Esophagus muscularis mucosa (tissue), 4 donors: ENCODE data around the gene CPB2. TPM values are rescaled to one million over a fixed set of nuclear protein-coding genes. Genes with fewer than 3 reads are reported as not detected.

ENCODE experiments used
- DNase-seq: peaks from one replicate; pipeline ENCODE4 v3.0.0-alpha.2; 2017; ENCODE audit errors: extremely low spot score
- H3K27ac ChIP-seq, 4 donors: fragments of 200-600 bp; sonication (generic); replicated peaks in 1 of 4; 1 replicate in 3 of 4; 2 replicates in 1 of 4; pipeline ENCODE4 v1.5.1; 2016 to 2019; ENCODE audit warnings: mild to moderate bottlenecking in 1 of 4
- H3K27me3 ChIP-seq, 4 donors: fragments of 200-600 bp; sonication (generic); one replicate each; pipeline versions ENCODE4 v1.5.1 to v1.6.0; 2016 to 2019
- H3K36me3 ChIP-seq, 4 donors: fragments of 200-600 bp; sonication (generic); one replicate each; pipeline ENCODE4 v1.5.1; 2016 to 2019
- H3K4me1 ChIP-seq, 4 donors: fragments of 200-600 bp; sonication (generic); one replicate each; pipeline ENCODE4 v1.5.1; 2016 to 2019
- H3K4me3 ChIP-seq, 4 donors: fragments of 200-600 bp; sonication (generic); 1 replicate in 2 of 4; 2 replicates in 2 of 4; pipeline ENCODE4 v1.5.1; 2016 to 2019; ENCODE audit warnings: mild to moderate bottlenecking in 4 of 4, moderate library complexity in 1 of 4
- H3K9me3 ChIP-seq, 4 donors: fragments of 200-600 bp; sonication (generic); 1 replicate in 3 of 4; 2 replicates in 1 of 4; pipeline ENCODE4 v1.5.1; 2016 to 2019
- CTCF ChIP-seq, 3 experiments: fragments of 200-600 bp in 2 of 3; fragments of 450-650 bp in 1 of 3; sonication (generic) in 2 of 3; IDR thresholded peaks; one replicate each; pipeline ENCODE4 v1.5.1; 2017 to 2019; ENCODE audit warnings: antibody characterized with exemption in 3 of 3, mild to moderate bottlenecking in 2 of 3, moderate library complexity in 1 of 3
- EP300 ChIP-seq: sonication (generic); formaldehyde crosslinking; IDR thresholded peaks from one replicate; pipeline ENCODE4 v1.6.1; 2017; ENCODE audit warnings: antibody characterized with exemption
- POLR2A ChIP-seq: fragments of 450-650 bp; IDR thresholded peaks from one replicate; pipeline ENCODE4 v1.6.1; 2017; ENCODE audit warnings: antibody characterized with exemption, moderate library complexity, mild to moderate bottlenecking, low read depth
- POLR2AphosphoS5 ChIP-seq, 2 donors: sonication (generic); formaldehyde crosslinking; IDR thresholded peaks; one replicate each; pipeline ENCODE4 v1.6.1; 2017; ENCODE audit warnings: antibody characterized with exemption in 2 of 2
- WGBS: methylation state at CpG from one replicate; pipeline ENCODE4 v1.1.5; 2018; 5-methylcytosine and 5-hydroxymethylcytosine counted together
- intact Hi-C: fragments of 100-400 bp; cut with DNase I; formaldehyde crosslinking; loops from one replicate; pipeline ENCODE4 v1.15.1; 2023
- total RNA-seq, 4 donors: library from RNA; depleted of rRNA; stranded (reverse); fragments of >200 nt; gene quantifications; one replicate each; pipeline versions ENCODE4 v1.1.0 to v1.2.1, GENCODE V29; 2016

Gene CPB2
- total RNA-seq, 4 donors from 2014 or later = not detected

- Histone ChIP-seq H3K4me3 (no peak overlapping the region), H3K9me3 (no peaks in the 10 kb centered on the region), H3K27me3 (peaks cover 0 to 12% (median 0%) of the 10 kb centered on the region in 4 donors), H3K27ac (no peak overlapping the region), H3K36me3 (no peaks in the 10 kb centered on the region), H3K4me1 (no peaks in the 10 kb centered on the region)
- 75% methylated on average over 5 of the region's 5 CpGs for WGBS
- intact Hi-C loops = no loop called here
- TF ChIP-seq EP300 (no peak), CTCF (IDR thresholded peaks at IDR 0.05) (no peak), POLR2A (no peak), POLR2AphosphoS5 (IDR thresholded peaks at IDR 0.05) (no peak)
- DNase-seq = no peak
Measured at GRCh38 chr13:46088821-46089562, 15.8 kb downstream of the CPB2 start.

GRCh38 chr13:46087481-46087880 lies 17.4 kb downstream of the CPB2 start:
- Histone ChIP-seq H3K27ac (no peak overlapping the region), H3K4me1 (no peaks in the 10 kb centered on the region), H3K27me3 (peaks cover 0 to 12% (median 0%) of the 10 kb centered on the region in 4 donors), H3K4me3 (no peak overlapping the region), H3K36me3 (no peaks in the 10 kb centered on the region), H3K9me3 (no peaks in the 10 kb centered on the region)
- intact Hi-C loops = no loop called here
- TF ChIP-seq EP300 (no peak), CTCF (IDR thresholded peaks at IDR 0.05) (no peak), POLR2AphosphoS5 (IDR thresholded peaks at IDR 0.05) (no peak)
- no peak for DNase-seq

GRCh38 chr13:46086985-46087384 lies 17.8 kb downstream of the CPB2 start:
- Histone ChIP-seq H3K4me3 (no peak overlapping the region), H3K27ac (no peak overlapping the region), H3K36me3 (no peaks in the 10 kb centered on the region), H3K27me3 (peaks cover 0 to 12% (median 0%) of the 10 kb centered on the region in 4 donors), H3K4me1 (no peaks in the 10 kb centered on the region), H3K9me3 (no peaks in the 10 kb centered on the region)
- no peak for DNase-seq
- no peak for TF ChIP-seq CTCF (IDR thresholded peaks at IDR 0.05)
- no peak for TF ChIP-seq POLR2AphosphoS5 (IDR thresholded peaks at IDR 0.05)
- TF ChIP-seq EP300 = no peak
- no peak for TF ChIP-seq POLR2A
- intact Hi-C loops = no loop called here
- 95% methylated on average over 9 of the region's 12 CpGs for WGBS

- no peak overlapping the region for H3K27ac ChIP-seq
- no peak for TF ChIP-seq POLR2AphosphoS5 (IDR thresholded peaks at IDR 0.05)
- no peak for TF ChIP-seq CTCF (IDR thresholded peaks at IDR 0.05)
- no peak for TF ChIP-seq EP300
- TF ChIP-seq POLR2A = no peak
- no peaks in the 10 kb centered on the region for H3K4me1 ChIP-seq
- no peaks in the 10 kb centered on the region for H3K36me3 ChIP-seq
- WGBS = 88% methylated on average over 7 of the region's 12 CpGs
- no peak for DNase-seq
- H3K27me3 ChIP-seq = peaks cover 0 to 12% (median 0%) of the 10 kb centered on the region in 4 donors
- no peaks in the 10 kb centered on the region for H3K9me3 ChIP-seq
- intact Hi-C loops = no loop called here
- no peak overlapping the region for H3K4me3 ChIP-seq
Measured at GRCh38 chr13:46086421-46086922, 18.4 kb downstream of the CPB2 start.
